GM18526 (cell line): Measurements from ENCODE around the gene ANKRD65.

Experiments
- POLR2A ChIP-seq: IDR thresholded peaks from 3 replicates; pipeline ENCODE4 v1.6.1; 2011; ENCODE audit not compliant: insufficient read length; ENCODE audit errors: extremely low read depth

ANKRD65 gene

GRCh38 chr1:1431845-1432273, 10.8 kb upstream of the ANKRD65 start:
- TF ChIP-seq POLR2A: no peak

DNA sequence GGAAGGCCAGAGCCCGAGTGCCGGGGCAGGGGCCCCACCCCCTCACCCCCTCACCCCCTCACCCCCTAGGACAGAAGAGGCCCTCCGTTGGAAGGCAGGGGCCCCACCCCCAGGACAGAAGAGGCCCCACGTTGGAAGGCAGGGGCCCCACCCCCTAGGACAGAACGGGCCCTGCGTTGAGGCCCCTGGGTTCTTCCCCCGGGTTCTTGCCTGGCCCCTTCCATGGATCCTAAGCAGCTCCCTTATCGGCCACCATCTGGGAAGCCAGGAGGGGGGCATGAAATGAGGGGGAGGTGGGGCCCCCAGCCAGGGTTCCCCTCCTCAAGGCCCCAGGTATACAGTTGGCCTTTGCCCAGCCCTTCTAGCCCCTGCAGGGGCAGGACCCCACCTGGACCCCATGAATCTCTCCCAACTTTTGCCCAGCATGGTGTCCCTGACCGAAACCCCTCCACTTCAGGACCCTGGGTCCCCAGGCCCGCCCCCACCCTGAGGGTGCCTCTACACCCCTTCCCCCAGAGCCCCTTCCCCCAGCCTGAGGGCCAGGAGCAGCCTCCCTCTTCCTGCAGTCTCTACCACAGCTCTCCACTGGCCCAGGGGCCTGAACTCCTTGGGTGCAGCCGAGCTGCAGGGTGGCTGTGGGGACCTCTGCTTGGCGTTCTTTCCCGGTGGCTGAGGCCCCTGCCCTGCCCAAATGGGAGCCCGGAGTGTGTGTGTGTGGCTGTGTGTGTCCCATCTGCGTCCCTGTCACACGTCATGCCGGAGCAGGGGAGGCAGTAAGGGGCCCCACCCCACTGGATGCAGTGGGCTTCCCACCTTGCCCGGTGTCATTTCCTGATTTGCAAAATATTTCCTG, 10.1 kb upstream of the ANKRD65 start:
- no peak for TF ChIP-seq POLR2A

DNA sequence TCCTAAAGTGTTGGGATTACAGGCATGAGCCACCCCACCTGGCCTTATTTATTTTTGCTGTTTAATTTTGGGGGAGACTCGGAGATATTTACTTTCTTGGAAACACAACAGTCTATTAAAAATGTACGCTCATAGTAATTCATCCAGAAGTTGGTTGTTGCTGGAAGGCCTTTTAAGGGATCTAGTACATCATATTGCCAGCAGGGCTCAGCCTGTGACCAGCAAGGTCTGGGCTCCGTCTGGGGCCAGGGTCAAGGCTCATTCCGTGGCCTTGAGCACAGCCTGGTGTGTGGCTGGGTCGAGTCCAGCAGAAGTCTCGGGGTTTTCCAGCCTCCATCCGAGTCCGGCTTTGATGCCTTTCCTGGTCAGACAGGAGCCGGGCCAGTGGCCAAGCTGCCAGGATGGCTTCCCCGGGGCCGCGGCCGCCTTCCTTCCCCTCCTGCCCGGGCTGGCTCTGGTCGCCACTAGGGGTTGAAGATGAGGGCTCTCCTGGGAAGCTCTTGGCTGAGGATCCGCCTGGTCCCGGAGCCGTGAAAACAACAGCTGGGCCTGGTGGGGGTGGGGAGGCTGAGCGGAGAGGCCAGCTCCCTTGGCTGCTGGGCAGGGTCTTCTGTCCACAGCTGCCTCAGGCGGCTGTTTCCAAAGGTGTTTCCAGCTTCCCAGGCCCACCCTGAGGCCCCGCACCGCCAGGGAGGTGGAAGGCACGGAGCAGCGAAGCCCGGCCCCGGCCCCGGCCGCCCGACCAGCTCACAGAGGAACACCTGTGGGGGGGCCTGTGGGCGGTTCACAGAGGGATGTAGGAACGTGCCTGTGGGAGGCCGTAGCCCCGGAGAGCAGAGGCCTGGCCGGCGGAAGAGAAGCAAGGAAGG, 9.3 kb upstream of the ANKRD65 start:
- TF ChIP-seq POLR2A: no peak

DNA sequence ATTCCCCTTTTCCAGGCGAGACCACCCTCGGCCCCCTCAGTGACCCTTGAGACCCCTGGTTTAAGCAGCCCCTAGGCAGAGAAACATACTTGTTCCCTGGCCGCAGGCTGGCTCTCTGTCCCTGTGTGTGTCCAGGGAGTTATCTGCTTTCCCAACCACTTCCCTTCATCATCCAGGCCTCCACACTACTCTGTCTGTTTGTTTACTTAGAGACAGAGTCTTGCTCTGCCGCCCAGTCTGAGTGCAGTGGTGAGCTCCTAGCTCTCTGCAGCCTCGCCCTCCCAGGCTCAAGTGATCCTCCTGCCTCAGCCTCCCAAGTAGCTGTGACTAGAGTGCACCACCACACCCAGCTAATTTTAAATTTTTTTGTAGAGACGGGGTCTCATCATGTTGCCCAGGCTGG, 8.6 kb upstream of the ANKRD65 start:
- TF ChIP-seq POLR2A: no peak

GRCh38 chr1:1428174-1428573, 7.1 kb upstream of the ANKRD65 start:
- TF ChIP-seq POLR2A: no peak

- no peak for TF ChIP-seq POLR2A
Measured at GRCh38 chr1:1427820-1428148, 6.7 kb upstream of the ANKRD65 start.

- TF ChIP-seq POLR2A: no peak
Measured at GRCh38 chr1:1427106-1427819, 6.2 kb upstream of the ANKRD65 start.

GRCh38 chr1:1426496-1427105, 5.5 kb upstream of the ANKRD65 start:
- TF ChIP-seq POLR2A: no peak

DNA sequence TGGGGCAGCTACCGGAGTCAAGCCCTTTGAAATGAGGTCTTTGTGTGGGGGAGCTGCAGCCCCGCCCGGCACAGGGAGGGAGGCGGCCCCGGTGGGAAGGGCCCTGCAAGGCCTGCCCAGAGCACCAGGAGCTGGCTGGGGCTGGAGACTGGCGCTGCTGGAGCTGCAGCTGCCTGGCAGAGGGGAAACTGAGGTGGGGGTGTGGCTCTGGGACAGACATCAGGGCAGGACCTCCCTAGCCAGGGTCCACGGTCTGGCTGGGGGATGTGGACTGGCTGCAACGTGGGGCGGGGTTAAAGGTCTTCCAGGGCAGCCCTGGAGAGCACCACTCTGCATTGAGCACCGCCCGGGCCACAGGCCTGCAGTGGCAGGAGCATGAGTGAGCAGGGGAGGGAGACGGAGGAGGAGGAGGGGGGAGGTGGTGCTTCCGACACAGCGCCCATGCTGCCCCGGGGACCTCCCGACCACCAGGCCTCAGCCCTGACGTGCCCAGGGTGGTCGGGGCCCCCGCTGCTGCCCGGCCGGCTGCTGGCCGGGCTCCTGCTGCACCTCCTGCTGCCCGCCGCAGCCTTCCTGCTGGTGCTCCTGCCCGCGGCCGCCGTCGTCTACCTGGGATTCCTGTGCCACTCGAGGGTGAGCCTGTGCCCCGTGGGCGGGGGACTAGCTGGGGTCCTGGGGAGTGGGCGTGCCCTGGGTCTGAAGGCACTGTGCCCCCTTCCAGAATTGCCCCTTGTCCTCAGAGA, 4.8 kb upstream of the ANKRD65 start:
- no peak for TF ChIP-seq POLR2A

DNA sequence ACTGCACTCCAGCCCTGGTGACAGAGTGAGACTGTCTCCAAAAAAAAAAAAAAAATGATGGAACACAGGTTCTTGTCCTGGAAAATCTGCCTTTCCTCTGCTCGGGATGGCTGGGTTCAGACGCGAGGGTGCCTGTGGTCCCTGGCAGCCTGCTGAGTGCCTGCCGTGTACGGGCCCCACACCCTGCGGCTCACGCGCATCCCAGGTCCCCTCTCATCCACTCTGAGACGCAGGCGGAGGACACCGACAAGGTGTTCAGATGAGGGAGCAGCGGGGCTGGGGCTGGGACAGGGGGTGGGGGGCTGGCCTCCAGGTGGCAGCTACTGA, 4.3 kb upstream of the ANKRD65 start:
- no peak for TF ChIP-seq POLR2A

DNA sequence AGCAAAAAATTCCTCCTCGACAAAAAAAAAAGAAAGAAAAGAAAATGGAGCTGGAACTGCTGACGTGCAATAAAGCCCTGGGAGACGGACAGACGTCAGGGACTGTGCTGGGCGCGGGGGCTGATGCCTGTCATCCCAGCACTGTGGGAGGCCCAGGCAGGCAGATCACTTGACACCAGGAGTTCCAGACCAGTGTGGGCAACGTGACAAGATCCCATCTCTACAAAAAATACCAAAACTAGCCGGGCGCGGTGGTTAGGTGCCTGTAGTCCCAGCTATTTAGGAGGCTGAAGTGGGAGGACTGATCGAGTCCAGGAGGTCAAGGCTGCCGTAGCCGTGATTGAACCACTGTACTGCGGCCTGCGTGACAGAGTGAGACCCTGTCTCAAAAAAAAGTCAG, 3.6 kb upstream of the ANKRD65 start:
- no peak for TF ChIP-seq POLR2A

DNA sequence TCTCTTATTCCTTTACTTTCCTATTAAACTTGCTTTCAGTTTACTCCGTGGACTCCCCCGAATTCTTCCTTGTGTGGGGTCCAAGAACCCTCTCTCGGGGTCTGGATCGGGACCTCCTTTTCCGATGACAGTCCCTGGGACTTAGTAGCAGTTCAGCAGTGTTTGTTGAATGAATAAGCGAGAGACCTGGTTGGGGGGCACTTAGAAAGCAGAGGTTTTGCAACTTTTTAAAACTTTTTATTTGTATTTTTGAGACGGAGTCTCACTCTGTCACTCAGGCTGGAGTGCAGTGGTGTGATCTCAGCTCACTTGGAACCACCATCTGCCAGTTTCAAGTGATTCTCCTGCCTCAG, 2.1 kb upstream of the ANKRD65 start:
- TF ChIP-seq POLR2A: no peak

DNA sequence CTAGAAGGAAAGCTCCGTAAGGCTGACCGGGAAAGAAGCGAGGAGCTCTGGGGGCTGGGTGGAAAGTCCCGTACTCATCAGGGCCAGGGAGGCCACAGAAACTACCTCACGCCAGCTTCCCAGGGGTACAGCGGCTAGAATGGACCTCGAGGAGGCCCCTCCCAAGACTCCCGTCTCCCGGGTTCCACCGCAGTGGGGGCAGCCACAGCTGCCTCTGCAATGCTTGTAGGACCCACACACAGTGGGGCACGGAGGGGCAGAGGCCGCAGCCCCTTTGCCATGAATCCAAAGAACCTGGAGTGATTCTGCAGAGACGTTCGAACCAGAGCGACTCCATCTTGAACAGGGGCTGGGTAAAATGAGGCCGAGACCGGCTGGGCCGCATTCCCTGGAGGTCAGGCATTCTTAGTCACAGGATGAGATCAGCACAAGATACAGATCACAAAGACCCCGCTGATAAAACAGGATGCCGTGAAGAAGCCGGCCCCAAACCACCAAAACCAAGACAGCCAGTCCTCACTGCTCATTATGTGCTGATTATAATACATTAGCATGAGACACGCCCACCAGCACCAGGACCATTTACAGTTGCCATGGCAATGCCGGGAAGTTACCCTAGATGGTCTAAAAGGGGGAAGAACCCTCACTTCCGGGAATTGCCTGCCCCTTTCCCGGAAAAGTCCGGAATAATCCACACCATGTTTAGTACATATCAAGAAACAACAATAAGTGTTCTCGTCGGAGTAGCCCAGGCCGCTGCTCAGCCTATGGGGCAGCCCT, 1.6 kb upstream of the ANKRD65 start:
- no peak for TF ChIP-seq POLR2A

- TF ChIP-seq POLR2A: no peak
Measured at GRCh38 chr1:1421907-1422464, 910 bp upstream of the ANKRD65 start.

DNA sequence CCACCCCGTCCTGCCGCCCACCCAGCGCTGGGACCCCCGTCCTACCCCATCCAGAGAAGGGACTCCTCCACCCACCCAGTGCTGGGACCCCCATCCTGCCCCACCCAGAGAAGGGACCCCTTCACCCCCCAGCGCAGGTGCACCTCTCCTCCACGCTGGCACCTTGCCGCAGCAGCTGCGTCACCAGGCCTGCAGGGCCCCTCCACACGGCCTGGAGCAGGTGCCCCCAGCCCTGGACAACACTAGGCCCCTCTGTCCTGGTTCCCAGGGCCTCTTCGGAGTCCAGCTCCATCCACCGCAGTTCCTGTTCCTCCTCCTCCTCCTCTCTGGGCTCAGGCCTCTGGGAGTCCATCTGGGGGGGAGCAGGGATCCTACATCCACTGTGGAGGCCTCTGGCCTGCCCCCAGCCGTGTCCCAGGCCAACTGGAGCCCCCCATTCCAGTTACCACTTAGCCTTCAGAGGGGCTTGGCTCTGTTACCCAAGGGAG, 378 bp downstream of the ANKRD65 start:
- no peak for TF ChIP-seq POLR2A
